ENCODE data around the gene OR10G8.
"Not testable (repeated sequence)": the region's sequence is repeated elsewhere in the genome, so short reads cannot be mapped to it uniquely, and the experiment has no call there.

Gene OR10G8

GRCh38 chr11:124026498-124026897 lies at the start of gene OR10G8:
Gene OR10G8, plus strand, starts transcription at chr11:124026798. Its CDS starts 2,825 bp downstream, at chr11:124029623.
- DNase-seq (ENCODE audit: low spot score), result no peak

GRCh38 chr11:123977731-123978347 lies 48.8 kb upstream of the OR10G8 start, which contains the start of gene OR10S1:
Gene OR10S1, minus strand, starts transcription at chr11:123977781. Its CDS starts 117 bp downstream, at chr11:123977664.
- no peak for DNase-seq (ENCODE audit: low spot score)

- DNase-seq (ENCODE audit: low spot score), result no peak
These were observed 47.3 kb upstream of the OR10G8 start for GRCh38 chr11:123979311-123979710.

GRCh38 chr11:123995119-123995518 lies 31.5 kb upstream of the OR10G8 start, which contains the start of gene OR10G6:
Gene OR10G6, minus strand, starts transcription at chr11:123995161. Its CDS starts 0 bp downstream, at chr11:123995161.
- no peak for DNase-seq (ENCODE audit: low spot score)

- DNase-seq (ENCODE audit: low spot score), result no peak
These were observed 13.9 kb upstream of the OR10G8 start, which contains the start of gene OR10G4 for GRCh38 chr11:124012697-124013096. Gene OR10G4, plus strand, starts transcription at chr11:124012997. Its CDS starts 2,578 bp downstream, at chr11:124015575.

GRCh38 chr11:124015837-124016236 lies 10.8 kb upstream of the OR10G8 start:
- not testable (repeated sequence) for DNase-seq (ENCODE audit: low spot score)

- DNase-seq (ENCODE audit: low spot score), result no peak
These were observed 10.1 kb downstream of the OR10G8 start for GRCh38 chr11:124036666-124037065.

- DNase-seq (ENCODE audit: low spot score), result no peak
These were observed 13.0 kb downstream of the OR10G8 start for GRCh38 chr11:124039557-124039956.

GRCh38 chr11:124041254-124041653 lies 14.7 kb downstream of the OR10G8 start, which contains the start of gene OR10G7:
Gene OR10G7, minus strand, starts transcription at chr11:124041325. Its CDS starts 2,324 bp downstream, at chr11:124039001.
- DNase-seq (ENCODE audit: low spot score), result no peak

- no peak for DNase-seq (ENCODE audit: low spot score)
These were observed 16.8 kb downstream of the OR10G8 start for GRCh38 chr11:124043420-124043819.

GRCh38 chr11:124050748-124051147 lies 24.1 kb downstream of the OR10G8 start:
- DNase-seq (ENCODE audit: low spot score), result no peak

- no peak for DNase-seq (ENCODE audit: low spot score)
These were observed 26.4 kb downstream of the OR10G8 start for GRCh38 chr11:124052966-124053365.

- DNase-seq (ENCODE audit: low spot score), result no peak
These were observed 42.1 kb downstream of the OR10G8 start for GRCh38 chr11:124068601-124069110.

GRCh38 chr11:124069429-124070401 lies 43.1 kb downstream of the OR10G8 start:
- peak; percentile 38 for DNase-seq (ENCODE audit: low spot score)

GRCh38 chr11:124070915-124071622 lies 44.5 kb downstream of the OR10G8 start:
- DNase-seq (ENCODE audit: low spot score), result peak; percentile 82

GRCh38 chr11:124071623-124071948 lies 45.0 kb downstream of the OR10G8 start:
- no peak for DNase-seq (ENCODE audit: low spot score)

GRCh38 chr11:124072147-124072546 lies 45.5 kb downstream of the OR10G8 start:
- no peak for DNase-seq (ENCODE audit: low spot score)

- no peak for DNase-seq (ENCODE audit: low spot score)
These were observed 48.0 kb downstream of the OR10G8 start for GRCh38 chr11:124074554-124074953.

GRCh38 chr11:124075492-124075840 lies 48.9 kb downstream of the OR10G8 start:
- DNase-seq (ENCODE audit: low spot score), result no peak

GRCh38 chr11:124075841-124076651 lies 49.4 kb downstream of the OR10G8 start:
- DNase-seq (ENCODE audit: low spot score), result peak; percentile 26

- no peak for DNase-seq (ENCODE audit: low spot score)
These were observed 50.7 kb downstream of the OR10G8 start for GRCh38 chr11:124077266-124077665.

Measured in kidney capillary endothelial cell (primary cell).